Epithelial cell of prostate (primary cell): ENCODE results near the gene LRMDA.

Experiments
- DNase-seq: peaks from one replicate; pipeline ENCODE4 v3.0.0-alpha.2; 2011; ENCODE audit warnings: low read depth, low spot score
- H3K27ac ChIP-seq: fragments of 450-650 bp; 2 replicates; pipeline ENCODE4 v1.5.1; 2017; ENCODE audit warnings: mild to moderate bottlenecking

LRMDA gene

GRCh38 chr10:75910032-75910431 lies 478.6 kb downstream of the LRMDA start:
- DNase-seq = no peak
- no peak overlapping the region for H3K27ac ChIP-seq

- no peak for DNase-seq
- H3K27ac ChIP-seq = no peak overlapping the region
Observed at GRCh38 chr10:75911426-75911825, 480.0 kb downstream of the LRMDA start.

GRCh38 chr10:75916906-75917305 lies 485.5 kb downstream of the LRMDA start:
- no peak overlapping the region for H3K27ac ChIP-seq

GRCh38 chr10:75919913-75920312 lies 488.5 kb downstream of the LRMDA start:
- no peak for DNase-seq

More at GRCh38 chr10:75916906-75917305, 485.5 kb downstream of the LRMDA start:
- no peak for DNase-seq

GRCh38 chr10:75922435-75922834 lies 491.0 kb downstream of the LRMDA start:
- no peak overlapping the region for H3K27ac ChIP-seq
- no peak for DNase-seq

More at GRCh38 chr10:75919913-75920312, 488.5 kb downstream of the LRMDA start:
- H3K27ac ChIP-seq = no peak overlapping the region

- H3K27ac ChIP-seq = no peak overlapping the region
- no peak for DNase-seq
Observed at GRCh38 chr10:75924309-75924902, 493.0 kb downstream of the LRMDA start.

- H3K27ac ChIP-seq = no peak overlapping the region
- DNase-seq = no peak
Observed at GRCh38 chr10:75925999-75926398, 494.6 kb downstream of the LRMDA start.

GRCh38 chr10:75926763-75927162 lies 495.3 kb downstream of the LRMDA start:
- no peak overlapping the region for H3K27ac ChIP-seq
- DNase-seq = no peak

GRCh38 chr10:75928231-75928630 lies 496.8 kb downstream of the LRMDA start:
- no peak overlapping the region for H3K27ac ChIP-seq
- DNase-seq = no peak

GRCh38 chr10:75929630-75930161 lies 498.3 kb downstream of the LRMDA start:
- DNase-seq = no peak
- no peak overlapping the region for H3K27ac ChIP-seq

GRCh38 chr10:75932921-75933320 lies 501.5 kb downstream of the LRMDA start:
- no peak overlapping the region for H3K27ac ChIP-seq
- DNase-seq = no peak

GRCh38 chr10:75935240-75935639 lies 503.8 kb downstream of the LRMDA start:
- no peak overlapping the region for H3K27ac ChIP-seq
- no peak for DNase-seq

GRCh38 chr10:75935650-75936400 lies 504.4 kb downstream of the LRMDA start:
- DNase-seq = no peak
- no peak overlapping the region for H3K27ac ChIP-seq

- no peak overlapping the region for H3K27ac ChIP-seq
- DNase-seq = no peak
Observed at GRCh38 chr10:75936841-75937240, 505.4 kb downstream of the LRMDA start.

- H3K27ac ChIP-seq = no peak overlapping the region
- no peak for DNase-seq
Observed at GRCh38 chr10:75937823-75938222, 506.4 kb downstream of the LRMDA start.

- H3K27ac ChIP-seq = no peak overlapping the region
- DNase-seq = no peak
Observed at GRCh38 chr10:75938380-75939122, 507.1 kb downstream of the LRMDA start.

GRCh38 chr10:75939541-75939940 lies 508.1 kb downstream of the LRMDA start:
- no peak for DNase-seq
- H3K27ac ChIP-seq = no peak overlapping the region

GRCh38 chr10:75940742-75941141 lies 509.3 kb downstream of the LRMDA start:
- no peak overlapping the region for H3K27ac ChIP-seq
- DNase-seq = no peak

- no peak overlapping the region for H3K27ac ChIP-seq
- DNase-seq = no peak
Observed at GRCh38 chr10:75941223-75941801, 509.9 kb downstream of the LRMDA start.

GRCh38 chr10:75944061-75944460 lies 512.6 kb downstream of the LRMDA start:
- no peak for DNase-seq
- H3K27ac ChIP-seq = no peak overlapping the region

- DNase-seq = no peak
- no peak overlapping the region for H3K27ac ChIP-seq
Observed at GRCh38 chr10:75948583-75948982, 517.2 kb downstream of the LRMDA start.
